Bronchial epithelial cell (primary cell): ENCODE measurements around the gene MPP3. TPM values are rescaled to one million over a fixed set of nuclear protein-coding genes. Genes with fewer than 3 reads are reported as not detected.

ENCODE experiments used
- DNase-seq: peaks from one replicate; pipeline ENCODE4 v3.0.0-alpha.2; 2010; ENCODE audit warnings: low read depth
- FAIRE-seq: peaks from 2 replicates; lab custom pipeline; 2011; peaks lifted over from hg19 to GRCh38; lab: Jason Lieb, UNC
- H3K27me3 ChIP-seq: 2 replicates; pipeline ENCODE4 v1.5.1; 2011; ENCODE audit warnings: low read length; ENCODE audit not compliant: control insufficient read depth, insufficient read depth
- H3K36me3 ChIP-seq: 2 replicates; pipeline ENCODE4 v1.5.1; 2011; ENCODE audit warnings: low read length; ENCODE audit not compliant: control insufficient read depth, insufficient read depth
- H3K4me3 ChIP-seq: 2 replicates; pipeline ENCODE4 v1.5.1; 2011; ENCODE audit warnings: mild to moderate bottlenecking, low read depth, low read length, control low read depth
- CTCF ChIP-seq: IDR thresholded peaks from 2 replicates; pipeline ENCODE4 v1.5.1; 2011; ENCODE audit warnings: mild to moderate bottlenecking, moderate library complexity, low read length, control low read depth, inconsistent platforms; ENCODE audit not compliant: insufficient read depth, severe bottlenecking
- total RNA-seq: library from RNA; depleted of rRNA; stranded (reverse); fragments of >200 nt; gene quantifications from 2 replicates; pipeline ENCODE4 v1.2.1, GENCODE V29; 2014

Gene MPP3
- total RNA-seq, 1 donor from 2014 or later, result 9.7 TPM

- DNase-seq (no peak), FAIRE-seq (no peak)
- TF ChIP-seq CTCF, result no peak
- Histone ChIP-seq H3K27me3 (no peaks in the 10 kb centered on the region), H3K4me3 (no peak overlapping the region), H3K36me3 (no peaks in the 10 kb centered on the region)
Measured at GRCh38 chr17:43841282-43841681, 8.3 kb upstream of the MPP3 start.

- FAIRE-seq (no peak), DNase-seq (no peak)
Measured at GRCh38 chr17:43840814-43841213, 7.9 kb upstream of the MPP3 start.

GRCh38 chr17:43839670-43840108 is 6.7 kb upstream of the MPP3 start:
- FAIRE-seq (no peak), DNase-seq (peak; percentile 57)
- H3K36me3 ChIP-seq, result no peaks in the 10 kb centered on the region
- H3K27me3 ChIP-seq, result no peaks in the 10 kb centered on the region
- H3K4me3 ChIP-seq, result no peak overlapping the region
- no peak for TF ChIP-seq CTCF

More at GRCh38 chr17:43840814-43841213, 7.9 kb upstream of the MPP3 start:
- Histone ChIP-seq H3K4me3 (no peak overlapping the region), H3K36me3 (no peaks in the 10 kb centered on the region), H3K27me3 (no peaks in the 10 kb centered on the region)
- peak; percentile 19 for TF ChIP-seq CTCF

- no peak for FAIRE-seq
- H3K36me3 ChIP-seq, result peaks cover 10% of the 10 kb centered on the region
- DNase-seq, result peak; percentile 58
- no peaks in the 10 kb centered on the region for H3K27me3 ChIP-seq
- no peak for TF ChIP-seq CTCF
- no peak overlapping the region for H3K4me3 ChIP-seq
Measured at GRCh38 chr17:43834106-43834505, 1.2 kb upstream of the MPP3 start.

- Histone ChIP-seq H3K27me3 (no peaks in the 10 kb centered on the region), H3K36me3 (peaks cover 17% of the 10 kb centered on the region), H3K4me3 (peak overlapping the region; percentile 54)
- DNase-seq (peak; percentile 73), FAIRE-seq (no peak)
- TF ChIP-seq CTCF, result no peak
Measured at GRCh38 chr17:43832168-43832975, 574 bp downstream of the MPP3 start.
